HG02970 (cell line): ENCODE data around the gene LCN2.

ENCODE experiments used
- ATAC-seq: cut with Tn5 transposase; IDR thresholded peaks from one replicate; pipeline ENCODE4 v1.9.1; 2021; ENCODE audit warnings: mild to moderate bottlenecking, moderate library complexity, moderate number of reproducible peaks; ENCODE audit not compliant: unreplicated experiment, low FRiP score

LCN2 gene

DNA sequence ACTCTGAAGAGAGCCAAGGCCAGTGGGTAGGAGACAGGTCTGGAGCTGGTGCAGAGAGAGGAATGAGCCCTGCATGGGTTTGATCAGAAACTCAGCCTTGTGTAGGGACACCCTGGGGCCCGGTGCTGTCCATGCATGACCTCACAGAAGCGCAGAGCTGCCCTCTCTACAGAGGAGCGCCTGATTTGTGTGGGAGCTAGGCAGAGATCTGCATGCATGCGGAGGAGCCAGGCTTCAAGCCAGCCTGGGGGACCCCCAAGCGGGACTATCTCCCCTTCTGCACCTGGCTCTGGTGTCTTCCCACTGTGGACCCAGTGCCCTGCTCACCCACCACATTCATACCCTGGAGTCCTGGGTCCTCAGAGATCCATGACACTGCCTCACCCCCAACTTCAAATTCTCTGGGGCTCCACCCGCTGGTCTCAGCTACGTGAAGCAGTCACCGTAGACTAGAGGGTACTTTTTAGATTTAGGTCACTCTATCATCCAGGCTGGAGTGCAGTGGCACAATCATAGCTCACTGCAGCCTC is 2.6 kb upstream of the LCN2 start:
- no peak for ATAC-seq

DNA sequence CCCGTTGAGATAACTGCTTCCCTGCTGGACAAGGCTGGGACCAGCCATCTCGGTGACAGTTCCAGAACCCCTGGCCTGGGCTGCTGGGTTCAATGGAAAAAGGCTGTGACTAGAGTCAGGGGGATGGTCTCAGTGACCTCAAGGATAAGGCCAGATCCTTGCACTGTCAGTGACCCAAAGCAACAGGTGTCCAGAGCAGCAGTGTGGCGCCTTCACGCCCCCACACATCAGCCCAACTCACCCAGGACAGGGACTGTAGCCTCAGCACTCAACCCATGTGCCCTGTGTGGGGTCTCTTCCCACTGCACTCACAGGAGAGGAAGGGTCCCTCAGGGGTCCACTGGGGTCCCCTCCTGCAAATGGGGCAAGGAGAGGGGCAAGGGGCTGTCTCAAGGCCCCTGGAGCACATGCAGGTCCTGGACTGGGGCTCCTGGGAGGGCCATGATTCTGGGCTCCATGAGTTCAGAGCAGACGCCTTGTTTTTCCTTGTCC is 698 bp upstream of the LCN2 start:
- no peak for ATAC-seq

DNA sequence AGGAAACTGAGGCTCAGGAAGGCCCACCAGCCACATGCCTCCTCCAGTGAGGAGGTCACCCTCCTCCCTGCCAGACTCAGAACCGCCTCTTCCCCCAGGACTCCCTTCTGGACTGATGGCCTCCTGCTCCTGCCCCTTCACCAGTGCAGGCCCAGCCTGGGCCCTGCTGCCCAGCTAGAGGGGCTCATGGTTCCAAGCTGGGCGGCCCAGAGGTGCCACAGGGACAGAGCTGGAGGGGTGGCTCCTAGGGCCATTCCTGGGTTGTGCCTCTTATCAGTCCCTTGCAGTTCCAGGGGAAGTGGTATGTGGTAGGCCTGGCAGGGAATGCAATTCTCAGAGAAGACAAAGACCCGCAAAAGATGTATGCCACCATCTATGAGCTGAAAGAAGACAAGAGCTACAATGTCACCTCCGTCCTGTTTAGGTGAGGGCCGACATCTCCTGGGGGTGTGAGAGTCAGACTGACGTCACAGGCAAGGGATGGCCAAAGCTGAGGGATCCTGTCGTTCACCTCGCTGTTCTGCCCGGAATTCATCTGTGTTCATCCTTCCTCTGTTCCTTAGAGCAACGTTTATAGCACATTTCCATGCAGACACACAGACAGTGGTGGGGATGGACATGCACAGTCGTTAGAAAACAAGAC is 819 bp downstream of the LCN2 start:
- ATAC-seq = no peak

DNA sequence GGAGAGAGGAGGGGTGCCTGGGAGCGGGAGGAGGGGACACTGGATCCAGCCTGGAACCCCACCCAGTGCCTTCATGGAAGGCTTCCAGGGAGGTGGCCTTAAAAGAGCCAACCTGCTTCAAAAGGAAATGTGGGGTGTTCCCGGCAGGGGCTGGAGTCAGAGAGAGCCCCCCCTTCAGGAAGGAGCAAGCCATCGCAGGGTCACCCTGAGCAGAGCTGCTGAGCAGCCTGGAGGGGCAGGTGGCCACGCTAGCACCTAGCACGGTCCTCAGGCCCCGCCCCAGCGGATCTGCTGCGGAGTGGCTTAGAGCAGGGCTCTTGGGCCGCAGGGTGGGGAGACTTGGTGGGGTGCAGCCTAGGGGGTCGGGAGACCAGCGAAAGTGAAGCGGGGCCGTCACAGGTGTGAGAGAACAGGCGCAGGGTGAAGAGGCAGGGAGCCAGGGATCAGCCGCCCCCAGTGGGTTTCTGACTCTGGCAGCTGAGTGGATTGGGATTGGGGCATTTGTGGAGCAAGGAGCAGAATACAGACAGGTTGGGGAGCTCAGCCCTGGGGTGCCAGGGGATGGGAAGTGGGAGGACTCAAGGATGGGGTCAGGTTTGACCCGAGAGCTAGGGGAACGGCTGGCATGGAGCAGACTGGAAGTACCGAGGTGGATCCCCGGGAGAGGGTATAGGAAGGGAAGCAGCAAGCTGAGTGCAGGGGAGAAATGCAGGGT is 1.5 kb downstream of the LCN2 start:
- ATAC-seq = no peak

DNA sequence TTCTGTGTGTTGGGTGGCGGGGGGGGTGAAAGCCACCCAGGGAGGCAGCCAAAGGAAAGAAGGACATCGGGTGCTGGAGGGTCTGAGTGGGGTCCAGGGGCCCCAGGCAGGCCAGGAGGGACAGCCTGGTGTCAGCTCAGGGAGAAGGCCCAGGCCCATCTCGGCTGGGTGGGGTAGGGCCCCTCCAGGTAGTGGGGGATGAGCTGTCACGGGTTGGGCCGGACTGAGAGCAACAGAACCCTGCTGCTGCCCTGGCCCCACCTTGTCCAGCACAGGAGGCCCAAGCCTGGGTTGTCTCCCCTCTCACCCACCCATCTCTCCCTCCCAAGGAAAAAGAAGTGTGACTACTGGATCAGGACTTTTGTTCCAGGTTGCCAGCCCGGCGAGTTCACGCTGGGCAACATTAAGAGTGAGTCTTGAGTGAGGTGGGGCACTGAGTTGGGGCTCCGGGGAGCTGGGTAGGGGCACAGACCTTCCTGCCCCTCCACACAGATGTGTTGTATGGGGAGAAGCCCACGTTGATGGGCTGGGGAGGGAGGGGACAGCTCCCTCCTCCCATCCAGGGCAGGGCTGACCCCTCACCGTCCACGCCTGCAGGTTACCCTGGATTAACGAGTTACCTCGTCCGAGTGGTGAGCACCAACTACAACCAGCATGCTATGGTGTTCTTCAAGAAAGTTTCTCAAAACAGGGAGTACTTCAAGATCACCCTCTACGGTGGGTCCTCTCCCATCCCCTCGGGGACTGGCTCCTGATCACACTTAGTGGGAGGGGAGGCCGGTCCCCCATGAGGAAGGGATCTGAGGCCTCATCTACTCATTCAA is 2.3 kb downstream of the LCN2 start:
- ATAC-seq = no peak

DNA sequence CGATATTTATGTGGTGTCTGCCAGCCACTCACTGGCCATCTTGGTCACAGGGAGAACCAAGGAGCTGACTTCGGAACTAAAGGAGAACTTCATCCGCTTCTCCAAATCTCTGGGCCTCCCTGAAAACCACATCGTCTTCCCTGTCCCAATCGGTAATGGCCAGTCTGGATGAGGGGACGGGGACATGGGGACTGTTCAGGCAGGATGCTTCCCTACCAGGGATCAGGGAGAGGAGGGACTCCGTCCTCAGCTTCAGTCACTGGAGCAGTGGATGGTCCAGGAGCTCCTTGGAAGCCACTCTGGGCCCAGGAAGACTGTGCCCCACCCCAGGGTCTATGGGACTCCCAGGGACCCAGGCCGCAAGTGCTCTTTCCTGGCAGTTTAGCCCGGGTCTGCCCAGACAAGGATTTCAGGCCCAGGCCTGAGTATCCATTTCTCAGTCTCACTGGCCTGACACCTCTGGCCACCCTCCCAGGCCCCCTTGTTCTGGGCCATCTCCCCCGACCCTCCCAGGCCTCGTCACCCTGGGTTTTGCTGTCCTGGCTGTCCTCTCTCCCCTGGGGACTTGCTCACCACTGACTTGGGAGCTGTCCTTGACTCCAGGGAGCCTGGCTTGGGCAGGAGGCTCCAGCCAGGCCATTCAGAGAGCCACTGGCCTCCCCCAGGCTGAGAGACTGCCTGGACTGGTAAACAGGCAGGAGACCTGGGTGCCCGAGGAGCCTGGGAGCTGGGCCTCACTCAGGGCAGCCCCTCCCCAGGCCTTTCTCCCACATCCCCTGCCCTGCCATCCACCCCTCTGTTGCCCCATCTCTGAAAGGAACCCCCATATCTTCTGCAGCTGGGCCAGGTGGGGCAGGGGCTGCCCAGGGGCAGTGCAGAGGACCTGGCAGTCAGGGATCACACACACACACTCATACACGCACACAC is 3.1 kb downstream of the LCN2 start:
- ATAC-seq = no peak

DNA sequence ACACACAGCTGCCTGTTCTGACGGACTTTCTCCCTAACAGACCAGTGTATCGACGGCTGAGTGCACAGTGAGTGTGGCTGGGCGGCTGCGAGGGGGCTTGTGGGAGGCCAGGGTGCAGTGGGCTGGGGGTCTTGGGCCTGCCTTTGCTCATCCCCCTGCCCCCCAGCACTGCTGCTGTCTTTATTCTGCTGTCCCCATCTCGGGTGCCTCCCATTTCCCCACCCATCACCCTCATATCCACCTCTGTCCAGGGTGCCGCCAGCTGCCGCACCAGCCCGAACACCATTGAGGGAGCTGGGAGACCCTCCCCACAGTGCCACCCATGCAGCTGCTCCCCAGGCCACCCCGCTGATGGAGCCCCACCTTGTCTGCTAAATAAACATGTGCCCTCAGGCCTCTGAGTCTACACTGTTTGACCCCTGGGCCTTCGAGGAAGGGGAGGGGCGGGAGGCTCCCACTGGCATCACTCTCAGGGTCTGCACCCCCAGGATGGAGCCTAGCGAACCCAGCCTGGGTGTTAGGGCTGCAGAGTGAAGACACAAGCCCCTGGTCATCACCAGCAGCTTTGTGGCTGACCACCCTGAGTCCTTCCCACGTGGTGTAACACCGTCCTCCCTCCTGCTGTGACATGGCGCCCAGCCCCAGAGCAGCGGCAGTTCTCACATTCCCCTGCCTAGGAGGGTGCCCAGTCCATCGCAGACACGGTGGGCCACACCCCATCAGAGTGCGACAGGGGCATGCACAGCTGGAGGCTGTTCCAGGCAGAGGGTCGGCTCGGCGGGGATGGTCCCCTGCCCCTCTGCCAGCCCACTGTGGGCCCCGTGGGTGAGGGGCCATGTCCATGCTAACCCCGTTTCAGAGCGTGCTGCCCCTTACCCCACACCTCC is 4.0 kb downstream of the LCN2 start:
- no peak for ATAC-seq

DNA sequence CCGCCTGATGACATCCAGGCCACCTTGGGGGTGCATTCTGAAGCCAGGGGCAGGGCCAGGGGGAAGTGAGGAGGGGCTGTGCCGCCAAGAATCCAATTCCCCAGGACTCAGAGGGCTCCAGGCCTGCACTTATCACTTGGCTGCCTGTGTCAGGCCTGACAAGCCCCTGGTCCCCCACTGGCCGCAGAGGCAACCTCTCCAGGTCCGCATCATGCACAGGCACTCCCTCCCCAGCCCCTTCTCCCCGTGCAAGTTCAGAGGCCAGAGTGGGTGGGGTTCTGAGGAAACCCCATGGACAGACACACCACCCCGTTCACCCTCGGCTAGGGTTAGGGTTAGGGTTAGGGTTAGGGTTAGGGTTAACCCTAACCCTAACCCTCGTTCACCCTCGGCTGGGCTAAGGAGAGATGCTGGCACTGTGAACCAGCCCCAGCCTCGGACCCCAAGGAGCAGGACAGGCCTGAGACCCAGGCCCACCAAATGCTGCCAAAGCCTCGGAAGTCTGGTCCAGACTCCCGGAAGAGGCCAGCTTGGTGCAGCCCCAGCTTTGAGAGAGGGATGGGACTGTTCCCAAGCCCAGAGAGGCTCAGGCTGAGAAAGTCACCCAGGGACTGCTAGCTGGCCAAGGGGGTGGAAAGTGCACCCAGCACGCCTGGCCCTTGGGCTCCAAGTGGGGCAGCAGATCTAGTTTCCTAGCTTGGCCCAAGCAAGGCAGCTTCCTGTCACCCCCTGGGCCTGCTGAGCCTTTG is 4.9 kb downstream of the LCN2 start:
- ATAC-seq = no peak

DNA sequence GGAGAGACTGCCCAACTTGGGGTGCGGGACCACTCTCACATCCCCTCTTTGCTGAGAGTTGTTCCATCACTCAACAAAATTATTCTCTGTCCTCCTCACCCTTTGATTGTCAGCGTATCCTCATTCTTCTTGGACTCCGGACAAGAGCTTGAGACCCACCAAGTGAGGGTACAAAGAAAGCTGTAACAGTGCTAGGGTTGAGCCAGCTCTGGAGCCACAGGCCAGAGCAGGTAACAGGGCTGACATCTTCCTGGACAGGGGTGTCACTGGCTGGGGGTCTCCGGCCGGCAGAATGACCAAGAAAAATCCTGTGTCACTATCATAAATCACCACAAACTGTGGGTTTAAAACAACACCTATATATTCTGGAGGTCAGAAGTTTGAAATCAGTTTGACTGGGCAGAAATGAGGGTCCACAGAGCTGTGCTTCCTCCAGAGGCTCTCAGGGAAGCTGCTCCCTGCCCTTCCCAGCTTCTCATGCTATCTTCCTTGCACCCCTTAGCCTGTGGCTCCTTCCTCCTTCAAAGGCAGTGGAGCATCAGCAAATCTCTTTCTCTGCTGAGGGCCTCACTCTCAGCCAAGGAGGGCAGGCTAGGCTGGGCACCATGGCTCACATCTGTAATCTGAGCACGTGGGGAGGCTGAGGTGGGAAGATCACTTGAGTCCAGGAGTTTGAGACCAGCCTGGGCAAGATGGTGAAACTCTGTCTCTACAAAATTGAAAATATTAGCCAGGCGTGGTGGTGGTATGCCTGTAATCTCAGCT is 6.7 kb downstream of the LCN2 start:
- no peak for ATAC-seq

DNA sequence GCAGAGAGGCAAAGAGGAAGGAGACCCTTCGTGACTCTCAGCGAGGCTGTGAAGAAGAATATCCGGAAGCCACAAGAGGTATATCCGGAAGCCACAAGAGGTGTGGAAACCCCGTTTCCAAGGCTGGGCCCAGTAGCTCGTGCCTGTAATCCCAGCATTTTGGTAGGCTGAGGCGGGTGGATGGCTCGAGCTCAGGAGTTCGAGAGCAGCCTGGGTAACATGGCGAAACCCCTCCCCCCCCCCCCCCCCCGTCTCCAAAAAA is 10.2 kb downstream of the LCN2 start:
- no peak for ATAC-seq

DNA sequence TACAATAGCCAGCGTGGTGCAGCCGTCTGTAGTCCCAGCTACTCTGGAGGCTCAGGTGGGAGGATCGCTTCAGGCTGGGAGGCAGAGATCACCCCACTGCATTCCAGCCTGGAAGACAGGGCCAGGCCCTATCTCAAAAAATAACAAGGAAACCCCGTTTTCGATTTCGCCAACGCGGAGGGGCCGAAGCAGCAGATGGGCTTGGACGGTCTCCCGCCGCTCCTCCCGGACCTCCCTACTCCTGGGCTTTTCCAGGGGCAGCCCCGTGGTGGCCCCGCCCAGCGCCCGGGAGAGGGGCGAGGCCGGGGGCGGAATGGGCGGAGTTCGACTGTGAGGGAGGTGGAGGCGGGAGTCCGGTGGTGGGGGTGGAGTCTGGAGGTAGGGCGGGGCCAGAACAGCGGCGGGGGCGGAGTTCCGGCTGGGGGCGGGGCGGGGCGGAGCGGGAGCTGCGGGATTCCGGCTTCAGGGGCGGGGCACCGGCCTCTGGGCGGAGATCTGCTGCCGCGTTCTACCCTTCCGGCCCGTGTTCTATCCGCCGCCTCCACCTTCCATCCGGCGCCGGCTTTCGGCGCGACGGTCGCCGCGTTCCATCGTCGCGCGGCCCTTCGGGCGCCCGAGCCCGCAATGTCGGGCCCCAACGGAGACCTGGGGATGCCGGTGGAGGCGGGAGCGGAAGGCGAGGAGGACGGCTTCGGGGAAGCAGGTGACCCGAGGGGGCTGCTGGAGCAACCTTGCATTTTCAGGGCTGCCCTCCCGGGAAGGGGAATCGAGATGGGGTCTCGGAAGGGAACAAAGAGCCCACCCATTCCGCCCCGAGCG is 10.7 kb downstream of the LCN2 start, which contains the start of gene BBLN:
TSS of gene BBLN (plus strand) at position 482 of the 819 bp plus-strand sequence. CDS start at position 625, 143 bp downstream.
- ATAC-seq = peak; percentile 75

DNA sequence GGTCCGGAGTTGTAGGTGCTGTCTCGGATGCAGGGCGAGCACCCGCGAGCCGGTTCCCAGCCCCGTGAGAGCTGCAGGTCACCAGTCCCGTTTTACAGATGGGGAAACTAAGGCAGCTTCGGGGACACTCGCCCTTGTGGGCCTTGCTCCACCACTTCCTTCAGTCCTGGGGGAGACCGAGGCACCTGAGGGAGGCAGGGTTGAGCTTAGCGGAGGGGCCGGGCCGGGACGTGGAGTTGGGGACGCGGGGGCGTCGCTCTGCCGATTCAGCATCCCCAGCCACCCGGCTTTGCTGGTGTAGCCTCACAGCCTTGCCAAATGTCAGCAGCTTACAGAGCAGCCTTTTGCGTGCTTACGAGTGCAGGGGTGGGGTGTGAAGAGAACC is 11.3 kb downstream of the LCN2 start:
- no peak for ATAC-seq

DNA sequence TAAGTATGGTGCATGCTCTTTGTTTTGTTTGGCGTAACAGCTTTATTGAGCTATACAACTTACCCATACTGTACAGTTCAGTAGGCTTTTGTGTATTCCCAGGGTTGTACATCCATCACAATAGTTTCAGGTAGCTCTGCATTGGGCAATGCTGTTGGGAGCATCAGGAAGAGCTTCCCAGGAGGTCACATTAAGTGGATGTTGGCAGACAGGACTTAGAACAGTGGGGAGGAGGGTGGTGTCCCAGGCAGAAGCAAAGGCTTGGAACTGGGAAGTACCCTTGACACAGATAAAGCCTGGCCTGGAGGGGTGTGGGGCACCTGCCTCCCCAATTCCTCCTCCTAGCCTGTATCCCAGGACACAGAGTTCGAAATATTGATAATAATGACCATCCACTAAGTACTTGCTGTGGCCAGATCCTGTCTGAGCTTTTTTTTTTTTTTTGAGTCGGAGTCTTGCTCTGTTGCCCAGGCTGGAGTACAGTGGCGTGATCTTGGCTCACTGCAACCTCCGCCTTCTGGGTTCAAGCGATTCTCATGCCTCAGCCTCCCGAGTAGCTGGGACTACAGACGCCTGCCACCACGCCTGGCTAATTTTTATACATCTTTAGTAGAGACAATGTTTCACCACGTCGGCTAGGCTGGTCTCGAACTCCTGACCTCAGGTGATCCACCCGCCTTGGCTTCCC is 12.1 kb downstream of the LCN2 start:
- no peak for ATAC-seq

DNA sequence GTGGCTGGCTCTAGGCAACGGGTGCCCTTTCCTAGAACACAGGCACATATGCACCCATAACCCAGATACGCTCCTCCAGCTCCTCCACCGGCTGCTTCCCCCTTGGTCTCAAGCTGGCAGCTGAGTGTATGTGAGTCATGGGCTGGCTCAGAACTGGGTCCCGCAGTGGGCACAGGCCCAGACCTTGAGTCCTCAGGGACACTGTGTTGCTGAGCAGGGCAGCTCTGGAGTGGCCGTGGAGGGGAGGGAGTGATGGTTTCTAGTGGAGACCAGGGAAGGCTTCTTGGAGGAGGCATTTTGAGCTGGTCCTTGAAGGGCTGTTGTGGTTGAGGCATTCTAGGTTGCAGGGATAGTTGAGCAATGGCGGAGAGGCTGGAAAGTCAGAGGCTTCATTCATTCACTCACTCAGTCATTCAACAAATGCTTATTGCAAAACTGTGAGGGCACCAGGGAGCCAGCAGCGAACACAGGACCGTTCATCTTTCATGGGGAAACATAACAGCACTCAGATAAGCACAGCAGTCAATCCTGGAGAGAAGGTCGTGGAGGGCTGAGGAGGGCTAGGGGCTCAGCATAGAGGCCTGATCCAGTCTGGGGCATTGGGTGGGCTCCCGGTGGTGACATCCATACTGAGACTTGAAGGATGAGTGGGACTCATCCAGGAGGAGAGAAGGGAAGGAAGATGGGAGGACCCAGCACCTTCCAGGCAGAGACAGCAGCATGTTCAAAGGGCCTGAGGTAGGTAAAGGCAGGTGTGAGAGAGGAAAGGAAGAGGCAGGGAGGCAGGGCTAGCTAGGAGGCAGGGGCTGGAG is 13.2 kb downstream of the LCN2 start:
- ATAC-seq = no peak

DNA sequence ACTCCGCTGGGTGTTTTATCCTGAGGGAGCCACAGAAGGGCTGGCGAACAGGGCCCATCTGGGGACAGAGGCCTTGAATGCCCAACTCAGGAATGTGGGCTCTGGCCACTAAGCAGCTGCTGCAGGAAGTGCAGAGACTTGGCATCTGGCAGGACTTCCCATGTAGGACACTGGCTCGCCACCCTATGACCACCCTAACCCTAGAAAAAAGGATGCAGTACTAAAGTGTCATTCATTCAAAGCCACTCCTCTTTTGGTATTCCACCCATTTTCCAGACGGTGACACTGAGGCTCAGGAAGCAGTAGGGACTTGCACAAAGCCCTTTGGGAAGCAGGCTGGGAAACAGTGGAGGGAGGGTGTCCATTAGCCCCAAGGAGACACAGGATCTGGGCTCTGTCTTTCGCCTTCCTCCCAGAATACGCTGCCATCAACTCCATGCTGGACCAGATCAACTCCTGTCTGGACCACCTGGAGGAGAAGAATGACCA is 13.8 kb downstream of the LCN2 start:
- ATAC-seq = no peak
